K562 (cell line): Measurements from ENCODE around the gene HECW1. TPM values are rescaled to one million over a fixed set of nuclear protein-coding genes. Genes with fewer than 3 reads are reported as not detected.

Experiments
- ATAC-seq: fragments of 200-7000 bp; cut with Tn5 transposase; 3 replicates; pipeline ENCODE4 v1.9.1; 2020; ENCODE audit warnings: moderate library complexity
- BruUV-seq: library from RNA; stranded (reverse); fragments of 400-500 nt; replicated peaks from 2 replicates; lab custom pipeline; 2021; lab: Mats Ljungman, UMichigan
- CTCF ChIA-PET: fragments of 300-600 bp; formaldehyde crosslinking; extraction: SDS; loops from one replicate; lab custom pipeline; 2021; ENCODE audit warnings: low intra/inter-chr PET ratio; lab: Yijun Ruan, JAX
- POLR2A ChIA-PET: fragments of 300-600, 350-650 bp; sonication (Branson Sonifier 250); formaldehyde crosslinking; extraction: SDS; loops from one replicate; lab custom pipeline; 2021; ENCODE audit warnings: antibody characterized with exemption, inconsistent platforms; lab: Yijun Ruan, JAX
- DNase-seq, 4 experiments: peaks; one replicate each; pipeline versions ENCODE4 v3.0.0 to v3.0.0-alpha.2; 2011 to 2018; ENCODE audit warnings: low spot score in 3 of 4, mixed read lengths in 3 of 4; ENCODE audit errors: extremely low read depth in 1 of 4
- FAIRE-seq: peaks from 2 replicates; lab custom pipeline; 2011; peaks lifted over from hg19 to GRCh38; lab: Jason Lieb, UNC
- H2AFZ ChIP-seq: 2 replicates; pipeline ENCODE4 v1.6.0; 2011; ENCODE audit warnings: low read depth, low read length, control low read depth, inconsistent platforms
- H3K27ac ChIP-seq: fragments of 200-600 bp; 3 replicates; pipeline ENCODE4 v1.8.0; 2011; ENCODE audit warnings: low read depth, mild to moderate bottlenecking, control low read depth, inconsistent platforms, low read length, moderate library complexity, mixed read lengths; ENCODE audit errors: extremely low read depth
- H3K27me3 ChIP-seq, 2 experiments: fragments of 300-600 bp in 1 of 2; 2 replicates in 1 of 2; 3 replicates in 1 of 2; pipeline versions ENCODE4 v1.6.0 to v1.8.0; 2011; ENCODE audit warnings: inconsistent platforms in 2 of 2, low read length in 2 of 2, mild to moderate bottlenecking in 1 of 2, mixed read lengths in 1 of 2, moderate library complexity in 1 of 2; ENCODE audit not compliant: control insufficient read depth in 2 of 2, insufficient read depth in 2 of 2
- H3K36me3 ChIP-seq: fragments of 300-600 bp; 3 replicates; pipeline ENCODE4 v1.8.0; 2011; ENCODE audit warnings: mild to moderate bottlenecking, low read length, inconsistent platforms; ENCODE audit not compliant: control insufficient read depth, insufficient read depth
- H3K4me1 ChIP-seq, 2 experiments: fragments of 200-600 bp in 1 of 2; replicated peaks in 1 of 2; 2 replicates in 1 of 2; 3 replicates in 1 of 2; pipeline versions ENCODE4 v1.5.1 to v1.8.0; 2011; ENCODE audit warnings: inconsistent platforms in 2 of 2, low read length in 2 of 2, mild to moderate bottlenecking in 1 of 2, mixed read lengths in 1 of 2, moderate library complexity in 1 of 2; ENCODE audit not compliant: control insufficient read depth in 2 of 2, insufficient read depth in 2 of 2
- H3K4me2 ChIP-seq: 2 replicates; pipeline ENCODE4 v1.6.1; 2011; ENCODE audit warnings: low read length, control low read depth, inconsistent platforms, mixed read lengths; ENCODE audit not compliant: insufficient read depth
- H3K4me3 ChIP-seq: fragments of 200-600 bp; sonication (generic), shearing (Covaris generic); 2 replicates; pipeline ENCODE4 v1.5.1; 2016; ENCODE audit warnings: control low read depth, inconsistent platforms
- H3K79me2 ChIP-seq: fragments of 200-600 bp; 3 replicates; pipeline ENCODE4 v1.8.0; 2011; ENCODE audit warnings: low read length, inconsistent platforms; ENCODE audit not compliant: control insufficient read depth, insufficient read depth
- H3K9ac ChIP-seq, 2 experiments: 2 replicates each; pipeline versions ENCODE4 v1.6.0 to v1.6.1; 2011; ENCODE audit warnings: low read depth in 2 of 2, low read length in 2 of 2, control low read depth in 1 of 2, inconsistent platforms in 1 of 2, mild to moderate bottlenecking in 1 of 2, mixed read lengths in 1 of 2; ENCODE audit not compliant: insufficient read depth in 1 of 2
- H3K9me1 ChIP-seq: one replicate; pipeline ENCODE4 v1.6.0; 2011; ENCODE audit warnings: inconsistent platforms, mild to moderate bottlenecking, low read length, moderate library complexity; ENCODE audit not compliant: control insufficient read depth, insufficient read depth
- H3K9me3 ChIP-seq: replicated peaks from 2 replicates; pipeline ENCODE4 v1.5.1; 2011; ENCODE audit warnings: low read depth, low read length, inconsistent platforms; ENCODE audit not compliant: control insufficient read depth, insufficient read depth
- H4K20me1 ChIP-seq: replicated peaks from 2 replicates; pipeline ENCODE4 v1.6.1; 2011; ENCODE audit warnings: low read length, inconsistent platforms, mixed read lengths; ENCODE audit not compliant: control insufficient read depth, insufficient read depth
- CREB1 ChIP-seq, 2 experiments: sonication (generic) in 1 of 2; formaldehyde crosslinking in 1 of 2; IDR thresholded peaks; 2 replicates each; pipeline versions ENCODE4 v1.6.1 to v1.8.0; 2012 to 2022; ENCODE audit warnings: inconsistent platforms in 1 of 2, mild to moderate bottlenecking in 1 of 2, missing genetic modification reagents in 1 of 2, moderate library complexity in 1 of 2
- CSDE1 ChIP-seq, 2 experiments: fragments of 450-650 bp; IDR thresholded peaks; 2 replicates each; pipeline ENCODE4 v1.6.1; 2016; ENCODE audit warnings: mild to moderate bottlenecking in 1 of 2
- NELFE ChIP-seq: IDR thresholded peaks from 2 replicates; pipeline ENCODE4 v1.6.1; 2011; ENCODE audit warnings: mild to moderate bottlenecking; ENCODE audit not compliant: insufficient read depth, insufficient read length
- RBM34 ChIP-seq: fragments of 200-400 bp; formaldehyde crosslinking; IDR thresholded peaks from 2 replicates; pipeline ENCODE4 v1.6.1; 2018; ENCODE audit warnings: low read length, borderline replicate concordance; ENCODE audit not compliant: insufficient read depth
- SIN3A ChIP-seq, 2 experiments: fragments of 150-350 bp in 1 of 2; IDR thresholded peaks; 2 replicates each; pipeline ENCODE4 v1.6.1; 2011 to 2016; ENCODE audit warnings: borderline replicate concordance in 2 of 2, low read depth in 2 of 2, low read length in 2 of 2, mild to moderate bottlenecking in 2 of 2, moderate library complexity in 2 of 2; ENCODE audit not compliant: control insufficient read depth in 1 of 2
- SPI1 ChIP-seq: IDR thresholded peaks from 2 replicates; pipeline ENCODE4 v1.6.1; 2011; ENCODE audit warnings: low read depth, low read length, control low read depth, borderline replicate concordance
- WGBS: fragments of 100-300 bp; shearing (Covaris generic); methylation state at CpG from one replicate; pipeline ENCODE4 v1.1.6; 2016; ENCODE audit warnings: low coverage, mixed read lengths; ENCODE audit not compliant: insufficient coverage; ENCODE audit errors: missing lambda C conversion rate; 5-methylcytosine and 5-hydroxymethylcytosine counted together
- in situ Hi-C: fragments of 300-500 bp; cut with MboI; formaldehyde crosslinking; loops from 4 replicates; pipeline ENCODE4 v1.15.0; 2018; ENCODE audit warnings: inconsistent platforms, mixed read lengths
- intact Hi-C: fragments of 100-400 bp; cut with micrococcal nuclease; formaldehyde crosslinking; loops from 2 replicates; pipeline ENCODE4 v1.14.2; 2022
- polyA plus RNA-seq, 8 experiments: library from polyadenylated mRNA; depleted of rRNA in 4 of 8; stranded (reverse) in 5 of 8; unstranded in 3 of 8; fragments of >200 nt; fragmentation: Nextera tagmentation in 2 of 8; fragmentation: Illumina TruSeq in 1 of 8; extraction: Ambion mirVana in 2 of 8; extraction: Trizol in 1 of 8; gene quantifications; 2 replicates each; pipeline versions ENCODE4 v1.2.1 to v1.2.3, GENCODE V29; 2011 to 2014; ENCODE audit warnings: inconsistent platforms in 1 of 8, missing spikeins in 1 of 8
- total RNA-seq, 7 experiments: library from RNA; depleted of rRNA in 6 of 7; stranded (reverse); fragments of >200 nt in 6 of 7; fragmentation: Illumina TruSeq in 2 of 7; extraction: Trizol in 2 of 7; gene quantifications; 2 replicates each; pipeline versions ENCODE4 v1.2.1 to v1.2.3, GENCODE V29; 2011 to 2021; ENCODE audit warnings: low replicate concordance in 1 of 7
- TF ChIP-seq, protein P1 (sequence below), 2 experiments: fragments of 450-650 bp in 1 of 2; IDR thresholded peaks; 2 replicates each; pipeline ENCODE4 v1.6.1; 2011 to 2017; ENCODE audit warnings: low read depth in 2 of 2, antibody characterized with exemption in 1 of 2, borderline replicate concordance in 1 of 2, low read length in 1 of 2, mild to moderate bottlenecking in 1 of 2, mixed read lengths in 1 of 2; ENCODE audit not compliant: control insufficient read depth in 1 of 2
- TF ChIP-seq, protein P2 (sequence below), 2 experiments: fragments of 450-650 bp in 1 of 2; sonication (generic) in 1 of 2; formaldehyde crosslinking in 1 of 2; IDR thresholded peaks; 2 replicates each; pipeline versions ENCODE4 v1.7.1 to v1.9.0; 2016 to 2022; ENCODE audit warnings: inconsistent platforms in 1 of 2, mild to moderate bottlenecking in 1 of 2, missing genetic modification reagents in 1 of 2

HECW1 gene
- total and polyA plus RNA-seq, 9 of the 15 experiments (the other 6 are each of a cell fraction or from before 2014, with no cell fraction given) = 0.07 to 0.31 (median 0.13) TPM; not detected in 4

DNA sequence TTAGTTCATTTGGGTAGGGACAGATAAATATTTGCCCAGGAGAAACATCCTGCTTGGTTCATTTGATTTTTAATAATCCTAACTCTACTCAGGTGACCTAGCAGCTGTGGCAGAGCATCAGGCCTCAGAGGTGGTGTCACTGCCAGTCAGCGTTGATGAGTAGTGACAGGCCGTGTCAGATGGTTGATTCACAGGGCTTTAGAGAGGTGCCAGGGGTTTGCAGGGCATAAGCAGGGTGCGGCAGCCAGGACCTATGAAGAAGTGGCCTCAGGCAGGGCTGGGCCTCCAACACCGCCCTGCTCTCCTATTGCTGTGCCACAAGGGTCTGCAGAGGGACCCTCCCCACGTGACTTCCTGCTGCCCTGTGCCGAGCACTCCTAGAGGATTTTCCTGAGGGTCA lies 128.1 kb downstream of the HECW1 start:
- no TSS peak for BruUV-seq
- ChIA-PET CTCF (no interaction called here), POLR2A (interaction anchor here (1.2 kb wide), 1 partner anchor 9 kb away, joined by 4 read pairs; no protein-coding TSS in a partner anchor)
- H4K20me1 ChIP-seq = no peaks in the 10 kb centered on the region; the same call in 1 of the 2 replicates
- WGBS = 5% methylated on average over 6 of the region's 6 CpGs
- no peak overlapping the region for H2AFZ ChIP-seq
- DNase-seq = no peak
- ATAC-seq = no peak
- no peaks in the 10 kb centered on the region for H3K9me3 ChIP-seq
- intact Hi-C loops (no loop called here), in situ Hi-C loops (no loop called here)
- H3K4me1 ChIP-seq = no peaks in the 10 kb centered on the region
- FAIRE-seq = no peak
- H3K4me2 ChIP-seq = no peak overlapping the region
- peaks cover 5 to 45% of the 10 kb centered on the region in 2 experiments; a peak in 4 of 5 replicates for H3K27me3 ChIP-seq
- H3K27ac ChIP-seq = no peak overlapping the region
- H3K9ac ChIP-seq = no peak overlapping the region
- H3K4me3 ChIP-seq = no peak overlapping the region
- no peaks in the 10 kb centered on the region for H3K36me3 ChIP-seq
- H3K79me2 ChIP-seq = no peaks in the 10 kb centered on the region
- H3K9me1 ChIP-seq = no peaks in the 10 kb centered on the region
- TF ChIP-seq CSDE1 (IDR thresholded peaks at IDR 0.05) (no peak), CREB1 (IDR thresholded peaks at IDR 0.05) (no peak), CREB1 (CRISPR knock-in tag; IDR thresholded peaks at IDR 0.05) (no peak), SPI1 (no peak), RBM34 (no peak), SIN3A (IDR thresholded peaks at IDR 0.05; ENCODE audit: borderline replicate concordance in 2 of 2, control insufficient read depth in 1 of 2, low read depth in 2 of 2, low read length in 2 of 2) (no peak), NELFE (no peak)
- TF ChIP-seq, protein P1, sequence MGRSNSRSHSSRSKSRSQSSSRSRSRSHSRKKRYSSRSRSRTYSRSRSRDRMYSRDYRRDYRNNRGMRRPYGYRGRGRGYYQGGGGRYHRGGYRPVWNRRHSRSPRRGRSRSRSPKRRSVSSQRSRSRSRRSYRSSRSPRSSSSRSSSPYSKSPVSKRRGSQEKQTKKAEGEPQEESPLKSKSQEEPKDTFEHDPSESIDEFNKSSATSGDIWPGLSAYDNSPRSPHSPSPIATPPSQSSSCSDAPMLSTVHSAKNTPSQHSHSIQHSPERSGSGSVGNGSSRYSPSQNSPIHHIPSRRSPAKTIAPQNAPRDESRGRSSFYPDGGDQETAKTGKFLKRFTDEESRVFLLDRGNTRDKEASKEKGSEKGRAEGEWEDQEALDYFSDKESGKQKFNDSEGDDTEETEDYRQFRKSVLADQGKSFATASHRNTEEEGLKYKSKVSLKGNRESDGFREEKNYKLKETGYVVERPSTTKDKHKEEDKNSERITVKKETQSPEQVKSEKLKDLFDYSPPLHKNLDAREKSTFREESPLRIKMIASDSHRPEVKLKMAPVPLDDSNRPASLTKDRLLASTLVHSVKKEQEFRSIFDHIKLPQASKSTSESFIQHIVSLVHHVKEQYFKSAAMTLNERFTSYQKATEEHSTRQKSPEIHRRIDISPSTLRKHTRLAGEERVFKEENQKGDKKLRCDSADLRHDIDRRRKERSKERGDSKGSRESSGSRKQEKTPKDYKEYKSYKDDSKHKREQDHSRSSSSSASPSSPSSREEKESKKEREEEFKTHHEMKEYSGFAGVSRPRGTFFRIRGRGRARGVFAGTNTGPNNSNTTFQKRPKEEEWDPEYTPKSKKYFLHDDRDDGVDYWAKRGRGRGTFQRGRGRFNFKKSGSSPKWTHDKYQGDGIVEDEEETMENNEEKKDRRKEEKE (IDR thresholded peaks at IDR 0.05; ENCODE audit: borderline replicate concordance in 1 of 2, control insufficient read depth in 1 of 2, low read depth in 2 of 2, low read length in 1 of 2) = no peak
- TF ChIP-seq, protein P2, sequence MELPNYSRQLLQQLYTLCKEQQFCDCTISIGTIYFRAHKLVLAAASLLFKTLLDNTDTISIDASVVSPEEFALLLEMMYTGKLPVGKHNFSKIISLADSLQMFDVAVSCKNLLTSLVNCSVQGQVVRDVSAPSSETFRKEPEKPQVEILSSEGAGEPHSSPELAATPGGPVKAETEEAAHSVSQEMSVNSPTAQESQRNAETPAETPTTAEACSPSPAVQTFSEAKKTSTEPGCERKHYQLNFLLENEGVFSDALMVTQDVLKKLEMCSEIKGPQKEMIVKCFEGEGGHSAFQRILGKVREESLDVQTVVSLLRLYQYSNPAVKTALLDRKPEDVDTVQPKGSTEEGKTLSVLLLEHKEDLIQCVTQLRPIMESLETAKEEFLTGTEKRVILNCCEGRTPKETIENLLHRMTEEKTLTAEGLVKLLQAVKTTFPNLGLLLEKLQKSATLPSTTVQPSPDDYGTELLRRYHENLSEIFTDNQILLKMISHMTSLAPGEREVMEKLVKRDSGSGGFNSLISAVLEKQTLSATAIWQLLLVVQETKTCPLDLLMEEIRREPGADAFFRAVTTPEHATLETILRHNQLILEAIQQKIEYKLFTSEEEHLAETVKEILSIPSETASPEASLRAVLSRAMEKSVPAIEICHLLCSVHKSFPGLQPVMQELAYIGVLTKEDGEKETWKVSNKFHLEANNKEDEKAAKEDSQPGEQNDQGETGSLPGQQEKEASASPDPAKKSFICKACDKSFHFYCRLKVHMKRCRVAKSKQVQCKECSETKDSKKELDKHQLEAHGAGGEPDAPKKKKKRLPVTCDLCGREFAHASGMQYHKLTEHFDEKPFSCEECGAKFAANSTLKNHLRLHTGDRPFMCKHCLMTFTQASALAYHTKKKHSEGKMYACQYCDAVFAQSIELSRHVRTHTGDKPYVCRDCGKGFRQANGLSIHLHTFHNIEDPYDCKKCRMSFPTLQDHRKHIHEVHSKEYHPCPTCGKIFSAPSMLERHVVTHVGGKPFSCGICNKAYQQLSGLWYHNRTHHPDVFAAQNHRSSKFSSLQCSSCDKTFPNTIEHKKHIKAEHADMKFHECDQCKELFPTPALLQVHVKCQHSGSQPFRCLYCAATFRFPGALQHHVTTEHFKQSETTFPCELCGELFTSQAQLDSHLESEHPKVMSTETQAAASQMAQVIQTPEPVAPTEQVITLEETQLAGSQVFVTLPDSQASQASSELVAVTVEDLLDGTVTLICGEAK (IDR thresholded peaks at IDR 0.05) = no peak
- TF ChIP-seq, protein P2 (CRISPR knock-in tag; IDR thresholded peaks at IDR 0.05) = no peak
